HT-29 (cell line): ENCODE data around the gene NCS1. TPM values are rescaled to one million over a fixed set of nuclear protein-coding genes. Genes with fewer than 3 reads are reported as not detected.

Experiments used
- DNase-seq: peaks from one replicate; pipeline ENCODE4 v3.0.0-alpha.2; 2015; ENCODE audit warnings: low spot score
- total RNA-seq: library from RNA; depleted of rRNA; stranded (reverse); fragments of >200 nt; shearing (Covaris generic); gene quantifications from 2 replicates; pipeline ENCODE4 v1.2.3, GENCODE V29; 2014; rRNA removed

Gene NCS1
- total RNA-seq, result 6.9 and 7.0 TPM in 2 replicates

- DNase-seq, result peak; percentile 6
These were observed at the start of gene NCS1 for GRCh38 chr9:130172161-130172857. NCS1 (plus strand) TSS chr9:130172404; CDS start chr9:130172664, 260 bp downstream.

- no peak for DNase-seq
These were observed 49.7 kb upstream of the NCS1 start for GRCh38 chr9:130122456-130122855.

GRCh38 chr9:130124085-130124860 is 47.9 kb upstream of the NCS1 start:
- no peak for DNase-seq

- no peak for DNase-seq
These were observed 45.3 kb upstream of the NCS1 start for GRCh38 chr9:130126721-130127433.

GRCh38 chr9:130128251-130128650 is 44.0 kb upstream of the NCS1 start:
- DNase-seq, result no peak

GRCh38 chr9:130128733-130129431 is 43.3 kb upstream of the NCS1 start:
- no peak for DNase-seq

- no peak for DNase-seq
These were observed 42.7 kb upstream of the NCS1 start for GRCh38 chr9:130129432-130130061.

- DNase-seq, result no peak
These were observed 39.5 kb upstream of the NCS1 start for GRCh38 chr9:130132746-130133145.

GRCh38 chr9:130137081-130137640 is 35.0 kb upstream of the NCS1 start:
- DNase-seq, result no peak

GRCh38 chr9:130137641-130138081 is 34.5 kb upstream of the NCS1 start:
- no peak for DNase-seq

- DNase-seq, result no peak
These were observed 34.0 kb upstream of the NCS1 start for GRCh38 chr9:130138171-130138653.

GRCh38 chr9:130138791-130139190 is 33.4 kb upstream of the NCS1 start:
- DNase-seq, result peak; percentile 8

GRCh38 chr9:130139251-130139650 is 33.0 kb upstream of the NCS1 start:
- DNase-seq, result no peak

- no peak for DNase-seq
These were observed 31.5 kb upstream of the NCS1 start for GRCh38 chr9:130140706-130141105.

GRCh38 chr9:130142056-130142455 is 30.1 kb upstream of the NCS1 start:
- no peak for DNase-seq

- no peak for DNase-seq
These were observed 29.6 kb upstream of the NCS1 start for GRCh38 chr9:130142641-130143040.

GRCh38 chr9:130143279-130143893 is 28.8 kb upstream of the NCS1 start:
- DNase-seq, result no peak

- DNase-seq, result no peak
These were observed 28.2 kb upstream of the NCS1 start for GRCh38 chr9:130143958-130144366.

GRCh38 chr9:130144703-130145102 is 27.5 kb upstream of the NCS1 start:
- no peak for DNase-seq

- no peak for DNase-seq
These were observed 26.5 kb upstream of the NCS1 start for GRCh38 chr9:130145658-130146057.
